WTC11 (cell line): ENCODE results near the gene LUC7L3.

Experiments used
- CREB1 ChIP-seq: sonication (generic); formaldehyde crosslinking; IDR thresholded peaks from 2 replicates; pipeline ENCODE4 v1.8.0; 2023; ENCODE audit warnings: mild to moderate bottlenecking, missing genetic modification reagents
- FOXP1 ChIP-seq: sonication (generic); formaldehyde crosslinking; IDR thresholded peaks from 2 replicates; pipeline ENCODE4 v1.8.0; 2022; ENCODE audit warnings: missing genetic modification reagents, mild to moderate bottlenecking, moderate library complexity, borderline replicate concordance
- SMAD4 ChIP-seq: sonication (generic); formaldehyde crosslinking; IDR thresholded peaks from 2 replicates; pipeline ENCODE4 v1.8.0; 2022; ENCODE audit warnings: mild to moderate bottlenecking, missing genetic modification reagents
- SP1 ChIP-seq: sonication (generic); formaldehyde crosslinking; conservative IDR thresholded peaks from 2 replicates; pipeline ENCODE4 v1.8.1; 2022; ENCODE audit warnings: missing genetic modification reagents
- TEAD4 ChIP-seq: sonication (generic); formaldehyde crosslinking; IDR thresholded peaks from 2 replicates; pipeline ENCODE4 v1.8.0; 2022; ENCODE audit warnings: mild to moderate bottlenecking, missing genetic modification reagents
- ZNF232 ChIP-seq: sonication (generic); formaldehyde crosslinking; IDR thresholded peaks from 2 replicates; pipeline ENCODE4 v1.8.0; 2022; ENCODE audit warnings: mild to moderate bottlenecking, missing genetic modification reagents
- ZNF263 ChIP-seq: sonication (generic); formaldehyde crosslinking; IDR thresholded peaks from 2 replicates; pipeline ENCODE4 v1.8.1; 2022; ENCODE audit warnings: low read depth, mild to moderate bottlenecking, moderate library complexity, missing genetic modification reagents
- TF ChIP-seq, protein P1 (sequence below): fragments of 200-600 bp; IDR thresholded peaks from 2 replicates; pipeline ENCODE4 v1.8.0; 2022; ENCODE audit warnings: antibody characterized with exemption
- TF ChIP-seq, protein P2 (sequence below): sonication (generic); formaldehyde crosslinking; conservative IDR thresholded peaks from 2 replicates; pipeline ENCODE4 v1.8.1; 2022; ENCODE audit warnings: mild to moderate bottlenecking, missing genetic modification reagents
- TF ChIP-seq, protein P3 (sequence below): sonication (generic); formaldehyde crosslinking; IDR thresholded peaks from 2 replicates; pipeline ENCODE4 v1.8.1; 2022; ENCODE audit warnings: low read depth, missing genetic modification reagents, borderline replicate concordance
- TF ChIP-seq, protein P4 (sequence below): sonication (generic); formaldehyde crosslinking; IDR thresholded peaks from 2 replicates; pipeline ENCODE4 v1.8.1; 2022; ENCODE audit warnings: low read depth, mild to moderate bottlenecking, moderate library complexity, missing genetic modification reagents, borderline replicate concordance
- TF ChIP-seq, protein P5 (sequence below): sonication (generic); formaldehyde crosslinking; IDR thresholded peaks from 2 replicates; pipeline ENCODE4 v1.8.0; 2022; ENCODE audit warnings: missing genetic modification reagents
- TF ChIP-seq, protein P6 (sequence below): sonication (generic); formaldehyde crosslinking; IDR thresholded peaks from 2 replicates; pipeline ENCODE4 v1.8.0; 2023; ENCODE audit warnings: mild to moderate bottlenecking, missing genetic modification reagents
- TF ChIP-seq, protein P7 (sequence below): sonication (generic); formaldehyde crosslinking; IDR thresholded peaks from 2 replicates; pipeline ENCODE4 v1.8.0; 2022; ENCODE audit warnings: mild to moderate bottlenecking, missing genetic modification reagents

DNA sequence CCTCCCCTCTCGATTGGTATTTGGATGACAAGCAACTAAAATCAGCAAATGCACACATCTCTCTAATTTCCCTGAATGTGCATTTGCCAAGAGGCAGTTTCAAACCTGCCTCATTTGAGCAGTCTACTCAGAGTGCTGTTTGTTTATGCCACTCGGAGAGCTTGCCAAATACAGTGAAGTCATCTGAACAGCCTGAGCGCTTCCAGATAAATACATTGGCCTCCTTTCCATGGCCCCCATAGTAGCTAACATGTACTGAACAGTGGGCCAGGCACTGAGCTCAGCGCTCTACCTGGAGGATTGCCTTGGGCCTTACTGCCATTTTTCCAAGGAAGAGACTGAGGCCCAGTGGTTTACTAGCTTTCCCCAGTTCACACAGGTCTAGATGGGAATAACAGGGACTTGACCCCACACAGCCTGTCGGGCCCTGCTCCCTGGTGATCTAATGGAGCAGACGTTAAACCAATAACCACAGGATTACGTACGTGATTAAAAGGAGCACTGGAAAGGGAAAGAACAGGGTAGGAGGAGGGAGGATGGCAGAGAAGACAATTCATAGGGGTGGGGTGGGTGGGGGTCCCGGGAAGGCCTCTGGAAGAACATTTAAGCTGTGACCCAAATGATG is 66.7 kb downstream of the LUC7L3 start:
- TF ChIP-seq, protein P1, sequence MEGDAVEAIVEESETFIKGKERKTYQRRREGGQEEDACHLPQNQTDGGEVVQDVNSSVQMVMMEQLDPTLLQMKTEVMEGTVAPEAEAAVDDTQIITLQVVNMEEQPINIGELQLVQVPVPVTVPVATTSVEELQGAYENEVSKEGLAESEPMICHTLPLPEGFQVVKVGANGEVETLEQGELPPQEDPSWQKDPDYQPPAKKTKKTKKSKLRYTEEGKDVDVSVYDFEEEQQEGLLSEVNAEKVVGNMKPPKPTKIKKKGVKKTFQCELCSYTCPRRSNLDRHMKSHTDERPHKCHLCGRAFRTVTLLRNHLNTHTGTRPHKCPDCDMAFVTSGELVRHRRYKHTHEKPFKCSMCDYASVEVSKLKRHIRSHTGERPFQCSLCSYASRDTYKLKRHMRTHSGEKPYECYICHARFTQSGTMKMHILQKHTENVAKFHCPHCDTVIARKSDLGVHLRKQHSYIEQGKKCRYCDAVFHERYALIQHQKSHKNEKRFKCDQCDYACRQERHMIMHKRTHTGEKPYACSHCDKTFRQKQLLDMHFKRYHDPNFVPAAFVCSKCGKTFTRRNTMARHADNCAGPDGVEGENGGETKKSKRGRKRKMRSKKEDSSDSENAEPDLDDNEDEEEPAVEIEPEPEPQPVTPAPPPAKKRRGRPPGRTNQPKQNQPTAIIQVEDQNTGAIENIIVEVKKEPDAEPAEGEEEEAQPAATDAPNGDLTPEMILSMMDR, result no peak
- TF ChIP-seq, protein P2, sequence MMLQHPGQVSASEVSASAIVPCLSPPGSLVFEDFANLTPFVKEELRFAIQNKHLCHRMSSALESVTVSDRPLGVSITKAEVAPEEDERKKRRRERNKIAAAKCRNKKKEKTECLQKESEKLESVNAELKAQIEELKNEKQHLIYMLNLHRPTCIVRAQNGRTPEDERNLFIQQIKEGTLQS (CRISPR knock-in tag), result no peak
- TF ChIP-seq, protein P3, sequence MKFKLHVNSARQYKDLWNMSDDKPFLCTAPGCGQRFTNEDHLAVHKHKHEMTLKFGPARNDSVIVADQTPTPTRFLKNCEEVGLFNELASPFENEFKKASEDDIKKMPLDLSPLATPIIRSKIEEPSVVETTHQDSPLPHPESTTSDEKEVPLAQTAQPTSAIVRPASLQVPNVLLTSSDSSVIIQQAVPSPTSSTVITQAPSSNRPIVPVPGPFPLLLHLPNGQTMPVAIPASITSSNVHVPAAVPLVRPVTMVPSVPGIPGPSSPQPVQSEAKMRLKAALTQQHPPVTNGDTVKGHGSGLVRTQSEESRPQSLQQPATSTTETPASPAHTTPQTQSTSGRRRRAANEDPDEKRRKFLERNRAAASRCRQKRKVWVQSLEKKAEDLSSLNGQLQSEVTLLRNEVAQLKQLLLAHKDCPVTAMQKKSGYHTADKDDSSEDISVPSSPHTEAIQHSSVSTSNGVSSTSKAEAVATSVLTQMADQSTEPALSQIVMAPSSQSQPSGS (CRISPR knock-in tag), result no peak
- TF ChIP-seq, protein P4, sequence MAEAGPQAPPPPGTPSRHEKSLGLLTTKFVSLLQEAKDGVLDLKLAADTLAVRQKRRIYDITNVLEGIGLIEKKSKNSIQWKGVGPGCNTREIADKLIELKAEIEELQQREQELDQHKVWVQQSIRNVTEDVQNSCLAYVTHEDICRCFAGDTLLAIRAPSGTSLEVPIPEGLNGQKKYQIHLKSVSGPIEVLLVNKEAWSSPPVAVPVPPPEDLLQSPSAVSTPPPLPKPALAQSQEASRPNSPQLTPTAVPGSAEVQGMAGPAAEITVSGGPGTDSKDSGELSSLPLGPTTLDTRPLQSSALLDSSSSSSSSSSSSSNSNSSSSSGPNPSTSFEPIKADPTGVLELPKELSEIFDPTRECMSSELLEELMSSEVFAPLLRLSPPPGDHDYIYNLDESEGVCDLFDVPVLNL (CRISPR knock-in tag), result no peak
- TF ChIP-seq, protein P5, sequence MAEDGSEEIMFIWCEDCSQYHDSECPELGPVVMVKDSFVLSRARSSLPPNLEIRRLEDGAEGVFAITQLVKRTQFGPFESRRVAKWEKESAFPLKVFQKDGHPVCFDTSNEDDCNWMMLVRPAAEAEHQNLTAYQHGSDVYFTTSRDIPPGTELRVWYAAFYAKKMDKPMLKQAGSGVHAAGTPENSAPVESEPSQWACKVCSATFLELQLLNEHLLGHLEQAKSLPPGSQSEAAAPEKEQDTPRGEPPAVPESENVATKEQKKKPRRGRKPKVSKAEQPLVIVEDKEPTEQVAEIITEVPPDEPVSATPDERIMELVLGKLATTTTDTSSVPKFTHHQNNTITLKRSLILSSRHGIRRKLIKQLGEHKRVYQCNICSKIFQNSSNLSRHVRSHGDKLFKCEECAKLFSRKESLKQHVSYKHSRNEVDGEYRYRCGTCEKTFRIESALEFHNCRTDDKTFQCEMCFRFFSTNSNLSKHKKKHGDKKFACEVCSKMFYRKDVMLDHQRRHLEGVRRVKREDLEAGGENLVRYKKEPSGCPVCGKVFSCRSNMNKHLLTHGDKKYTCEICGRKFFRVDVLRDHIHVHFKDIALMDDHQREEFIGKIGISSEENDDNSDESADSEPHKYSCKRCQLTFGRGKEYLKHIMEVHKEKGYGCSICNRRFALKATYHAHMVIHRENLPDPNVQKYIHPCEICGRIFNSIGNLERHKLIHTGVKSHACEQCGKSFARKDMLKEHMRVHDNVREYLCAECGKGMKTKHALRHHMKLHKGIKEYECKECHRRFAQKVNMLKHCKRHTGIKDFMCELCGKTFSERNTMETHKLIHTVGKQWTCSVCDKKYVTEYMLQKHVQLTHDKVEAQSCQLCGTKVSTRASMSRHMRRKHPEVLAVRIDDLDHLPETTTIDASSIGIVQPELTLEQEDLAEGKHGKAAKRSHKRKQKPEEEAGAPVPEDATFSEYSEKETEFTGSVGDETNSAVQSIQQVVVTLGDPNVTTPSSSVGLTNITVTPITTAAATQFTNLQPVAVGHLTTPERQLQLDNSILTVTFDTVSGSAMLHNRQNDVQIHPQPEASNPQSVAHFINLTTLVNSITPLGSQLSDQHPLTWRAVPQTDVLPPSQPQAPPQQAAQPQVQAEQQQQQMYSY (CRISPR knock-in tag), result no peak
- TF ChIP-seq, protein P6, sequence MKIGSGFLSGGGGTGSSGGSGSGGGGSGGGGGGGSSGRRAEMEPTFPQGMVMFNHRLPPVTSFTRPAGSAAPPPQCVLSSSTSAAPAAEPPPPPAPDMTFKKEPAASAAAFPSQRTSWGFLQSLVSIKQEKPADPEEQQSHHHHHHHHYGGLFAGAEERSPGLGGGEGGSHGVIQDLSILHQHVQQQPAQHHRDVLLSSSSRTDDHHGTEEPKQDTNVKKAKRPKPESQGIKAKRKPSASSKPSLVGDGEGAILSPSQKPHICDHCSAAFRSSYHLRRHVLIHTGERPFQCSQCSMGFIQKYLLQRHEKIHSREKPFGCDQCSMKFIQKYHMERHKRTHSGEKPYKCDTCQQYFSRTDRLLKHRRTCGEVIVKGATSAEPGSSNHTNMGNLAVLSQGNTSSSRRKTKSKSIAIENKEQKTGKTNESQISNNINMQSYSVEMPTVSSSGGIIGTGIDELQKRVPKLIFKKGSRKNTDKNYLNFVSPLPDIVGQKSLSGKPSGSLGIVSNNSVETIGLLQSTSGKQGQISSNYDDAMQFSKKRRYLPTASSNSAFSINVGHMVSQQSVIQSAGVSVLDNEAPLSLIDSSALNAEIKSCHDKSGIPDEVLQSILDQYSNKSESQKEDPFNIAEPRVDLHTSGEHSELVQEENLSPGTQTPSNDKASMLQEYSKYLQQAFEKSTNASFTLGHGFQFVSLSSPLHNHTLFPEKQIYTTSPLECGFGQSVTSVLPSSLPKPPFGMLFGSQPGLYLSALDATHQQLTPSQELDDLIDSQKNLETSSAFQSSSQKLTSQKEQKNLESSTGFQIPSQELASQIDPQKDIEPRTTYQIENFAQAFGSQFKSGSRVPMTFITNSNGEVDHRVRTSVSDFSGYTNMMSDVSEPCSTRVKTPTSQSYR (CRISPR knock-in tag), result no peak
- TF ChIP-seq SMAD4 (no peak), TEAD4 (CRISPR knock-in tag) (no peak), CREB1 (no peak), ZNF263 (CRISPR knock-in tag) (no peak), ZNF232 (CRISPR knock-in tag) (no peak), FOXP1 (CRISPR knock-in tag) (no peak), SP1 (CRISPR knock-in tag) (no peak)
- TF ChIP-seq, protein P7, sequence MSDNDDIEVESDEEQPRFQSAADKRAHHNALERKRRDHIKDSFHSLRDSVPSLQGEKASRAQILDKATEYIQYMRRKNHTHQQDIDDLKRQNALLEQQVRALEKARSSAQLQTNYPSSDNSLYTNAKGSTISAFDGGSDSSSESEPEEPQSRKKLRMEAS (CRISPR knock-in tag), result no peak
